Mesothelial cell of epicardium (in vitro differentiated cells): Measurements from ENCODE around the gene SIX5. TPM values are rescaled to one million over a fixed set of nuclear protein-coding genes. Genes with fewer than 3 reads are reported as not detected.
A peak's percentile ranks its signal among the peaks of the same experiment; 100 is the strongest.

Source experiments
- DNase-seq, 2 experiments: peaks; one replicate each; pipeline ENCODE4 v3.0.0; 2021; ENCODE audit warnings: low spot score in 2 of 2; ENCODE audit not compliant: unreplicated experiment in 2 of 2
- H3K27ac Mint-ChIP-seq: 2 replicates; pipeline ENCODE4 v1.8.0; 2021; ENCODE audit warnings: mixed read lengths
- H3K27me3 Mint-ChIP-seq: 2 replicates; pipeline ENCODE4 v1.8.0; 2021; ENCODE audit warnings: low read depth, mixed read lengths
- H3K36me3 Mint-ChIP-seq: 2 replicates; pipeline ENCODE4 v1.8.0; 2021; ENCODE audit warnings: mixed read lengths
- H3K4me1 Mint-ChIP-seq: 2 replicates; pipeline ENCODE4 v1.8.0; 2021; ENCODE audit warnings: mixed read lengths
- H3K4me3 Mint-ChIP-seq: 2 replicates; pipeline ENCODE4 v1.8.0; 2021; ENCODE audit warnings: mild to moderate bottlenecking, moderate library complexity, mixed read lengths
- H3K9me3 Mint-ChIP-seq: 2 replicates; pipeline ENCODE4 v1.8.0; 2021; ENCODE audit warnings: mixed read lengths
- total RNA-seq: library from RNA; stranded (reverse); gene quantifications from 3 replicates; pipeline ENCODE4 v1.2.1, GENCODE V29; 2021
- TF ChIP-seq, protein P1 (sequence below): fragments of 200-600 bp; sonication (generic); IDR thresholded peaks from one replicate; pipeline ENCODE4 v1.5.0; 2021; ENCODE audit warnings: antibody characterized with exemption; ENCODE audit not compliant: unreplicated experiment

SIX5 gene
- total RNA-seq, 1 donor from 2014 or later: 50.3 TPM

DNA sequence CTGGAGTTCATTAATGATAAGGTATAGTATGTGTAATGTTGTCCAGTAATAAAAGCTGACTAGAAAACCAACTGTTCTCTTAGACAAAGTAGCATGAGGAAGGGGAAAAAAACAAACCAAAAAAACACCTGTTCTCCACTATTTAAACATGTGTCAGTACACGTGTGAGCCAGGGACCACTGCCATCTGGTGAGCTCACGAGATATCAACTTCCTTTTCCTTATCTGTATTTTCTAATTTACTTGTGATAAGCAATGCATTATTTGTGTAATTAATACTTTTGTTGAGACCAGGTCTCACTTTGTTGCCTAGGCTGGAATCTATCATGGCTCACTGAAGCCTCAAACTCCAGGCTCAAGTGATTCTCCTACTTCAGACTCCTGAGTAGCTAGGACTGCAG, 4.3 kb upstream of the SIX5 start:
- no peak overlapping the region for H3K4me3 Mint-ChIP-seq
- H3K9me3 Mint-ChIP-seq: no peaks in the 10 kb centered on the region
- no peak for DNase-seq
- TF ChIP-seq, protein P1, sequence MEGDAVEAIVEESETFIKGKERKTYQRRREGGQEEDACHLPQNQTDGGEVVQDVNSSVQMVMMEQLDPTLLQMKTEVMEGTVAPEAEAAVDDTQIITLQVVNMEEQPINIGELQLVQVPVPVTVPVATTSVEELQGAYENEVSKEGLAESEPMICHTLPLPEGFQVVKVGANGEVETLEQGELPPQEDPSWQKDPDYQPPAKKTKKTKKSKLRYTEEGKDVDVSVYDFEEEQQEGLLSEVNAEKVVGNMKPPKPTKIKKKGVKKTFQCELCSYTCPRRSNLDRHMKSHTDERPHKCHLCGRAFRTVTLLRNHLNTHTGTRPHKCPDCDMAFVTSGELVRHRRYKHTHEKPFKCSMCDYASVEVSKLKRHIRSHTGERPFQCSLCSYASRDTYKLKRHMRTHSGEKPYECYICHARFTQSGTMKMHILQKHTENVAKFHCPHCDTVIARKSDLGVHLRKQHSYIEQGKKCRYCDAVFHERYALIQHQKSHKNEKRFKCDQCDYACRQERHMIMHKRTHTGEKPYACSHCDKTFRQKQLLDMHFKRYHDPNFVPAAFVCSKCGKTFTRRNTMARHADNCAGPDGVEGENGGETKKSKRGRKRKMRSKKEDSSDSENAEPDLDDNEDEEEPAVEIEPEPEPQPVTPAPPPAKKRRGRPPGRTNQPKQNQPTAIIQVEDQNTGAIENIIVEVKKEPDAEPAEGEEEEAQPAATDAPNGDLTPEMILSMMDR: no peak
- no peaks in the 10 kb centered on the region for H3K27me3 Mint-ChIP-seq
- peaks cover 4% of the 10 kb centered on the region for H3K4me1 Mint-ChIP-seq
- no peak overlapping the region for H3K27ac Mint-ChIP-seq
- peaks cover 13% of the 10 kb centered on the region for H3K36me3 Mint-ChIP-seq

DNA sequence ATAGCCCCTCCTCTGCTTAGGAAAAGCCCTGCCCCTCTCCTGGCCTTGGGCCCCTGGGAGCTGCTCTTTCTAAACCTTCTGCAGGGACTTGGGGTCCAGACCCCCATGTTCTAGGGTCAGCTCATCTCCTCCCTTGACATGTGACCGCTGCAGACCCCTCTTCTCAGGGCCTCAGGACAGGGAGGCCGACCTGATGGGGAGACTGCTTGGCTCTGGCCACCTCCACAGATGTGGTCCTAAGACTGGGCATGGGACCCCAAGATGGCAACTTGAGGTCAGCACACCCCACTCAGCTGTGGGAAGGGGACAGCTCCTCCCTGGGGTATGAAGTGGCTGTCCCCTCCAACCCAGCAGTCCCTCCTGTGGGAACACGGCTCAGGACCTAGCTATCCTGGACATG, 3.9 kb upstream of the SIX5 start:
- H3K27me3 Mint-ChIP-seq: no peaks in the 10 kb centered on the region
- TF ChIP-seq, protein P1: no peak
- peaks cover 12% of the 10 kb centered on the region for H3K36me3 Mint-ChIP-seq
- DNase-seq: no peak
- H3K9me3 Mint-ChIP-seq: no peaks in the 10 kb centered on the region
- no peak overlapping the region for H3K27ac Mint-ChIP-seq
- peaks cover 4% of the 10 kb centered on the region for H3K4me1 Mint-ChIP-seq
- no peak overlapping the region for H3K4me3 Mint-ChIP-seq

DNA sequence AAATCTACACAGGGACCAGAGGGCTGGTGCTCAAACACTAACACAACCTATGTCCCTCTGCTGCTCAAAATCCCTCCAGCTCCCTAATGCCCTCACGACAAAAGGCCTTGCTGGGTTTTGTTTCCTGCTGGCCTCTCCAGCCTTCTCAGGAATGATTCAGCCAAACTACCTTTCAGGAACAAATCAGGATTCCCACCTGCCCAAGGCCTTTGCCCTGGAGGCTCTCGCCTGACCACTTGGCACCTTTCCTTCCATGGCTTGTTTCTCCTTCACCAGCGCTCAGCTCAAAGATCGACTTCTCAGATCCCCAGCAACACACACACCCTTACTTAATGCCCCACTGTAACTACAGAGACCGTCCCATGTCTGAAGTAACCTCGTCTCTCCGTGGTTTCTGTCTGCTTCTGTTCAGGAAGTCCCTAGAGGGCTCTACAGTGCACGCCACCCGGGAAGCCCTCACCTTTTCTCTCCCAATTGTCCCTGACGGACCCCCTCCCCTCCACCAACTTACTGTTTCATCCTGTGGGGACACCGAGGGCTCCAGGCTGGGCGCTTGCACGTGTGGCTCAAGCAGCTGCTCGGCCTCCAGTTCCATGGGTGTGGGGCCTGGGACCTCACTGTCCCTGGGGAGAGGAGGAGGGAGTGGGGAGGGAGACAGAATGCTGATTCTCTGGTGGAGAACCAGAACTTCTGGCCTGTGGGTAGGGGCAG, 3.2 kb upstream of the SIX5 start:
- Mint-ChIP-seq H3K9me3 (no peaks in the 10 kb centered on the region), H3K36me3 (peaks cover 8% of the 10 kb centered on the region), H3K4me3 (no peak overlapping the region), H3K4me1 (peaks cover 6% of the 10 kb centered on the region), H3K27ac (peak overlapping the region; percentile 36), H3K27me3 (no peaks in the 10 kb centered on the region)
- no peak for DNase-seq
- TF ChIP-seq, protein P1: no peak

DNA sequence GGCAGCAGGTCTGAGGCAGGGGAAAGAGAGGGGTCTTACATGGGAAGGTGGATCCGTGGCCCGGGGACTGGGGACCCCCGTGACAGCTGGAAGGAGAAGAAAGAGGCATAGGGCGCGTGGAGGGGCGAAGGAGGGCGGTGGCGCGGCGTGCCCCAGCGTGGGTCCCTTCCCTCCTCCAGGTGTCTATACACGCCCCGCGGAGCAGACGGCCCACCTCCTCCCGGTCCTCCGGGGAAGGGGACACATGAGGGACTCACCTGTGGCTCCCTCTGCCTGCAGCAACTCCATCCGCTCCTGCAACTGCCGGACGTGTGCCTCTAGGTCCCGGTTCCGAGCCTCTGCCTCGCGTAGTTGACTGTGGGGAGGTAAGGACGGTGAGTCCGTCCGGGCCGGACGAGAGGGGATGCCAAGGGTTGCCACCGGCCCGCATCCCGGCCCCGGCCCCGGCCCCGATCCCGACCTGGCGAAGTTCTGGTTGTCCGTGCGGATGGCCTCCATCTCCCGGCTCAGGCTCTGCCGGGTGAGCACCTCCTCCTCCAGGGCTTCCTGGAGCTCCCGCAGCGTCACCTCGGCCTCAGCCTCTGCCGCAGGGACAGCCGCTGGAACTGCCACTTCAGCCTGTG, 2.4 kb upstream of the SIX5 start:
- Mint-ChIP-seq H3K27me3 (no peaks in the 10 kb centered on the region), H3K9me3 (no peaks in the 10 kb centered on the region), H3K36me3 (peaks cover 4% of the 10 kb centered on the region), H3K4me1 (peaks cover 10% of the 10 kb centered on the region), H3K4me3 (peak overlapping the region; percentile 98), H3K27ac (peak overlapping the region; percentile 93)
- DNase-seq: no peak
- TF ChIP-seq, protein P1: no peak

DNA sequence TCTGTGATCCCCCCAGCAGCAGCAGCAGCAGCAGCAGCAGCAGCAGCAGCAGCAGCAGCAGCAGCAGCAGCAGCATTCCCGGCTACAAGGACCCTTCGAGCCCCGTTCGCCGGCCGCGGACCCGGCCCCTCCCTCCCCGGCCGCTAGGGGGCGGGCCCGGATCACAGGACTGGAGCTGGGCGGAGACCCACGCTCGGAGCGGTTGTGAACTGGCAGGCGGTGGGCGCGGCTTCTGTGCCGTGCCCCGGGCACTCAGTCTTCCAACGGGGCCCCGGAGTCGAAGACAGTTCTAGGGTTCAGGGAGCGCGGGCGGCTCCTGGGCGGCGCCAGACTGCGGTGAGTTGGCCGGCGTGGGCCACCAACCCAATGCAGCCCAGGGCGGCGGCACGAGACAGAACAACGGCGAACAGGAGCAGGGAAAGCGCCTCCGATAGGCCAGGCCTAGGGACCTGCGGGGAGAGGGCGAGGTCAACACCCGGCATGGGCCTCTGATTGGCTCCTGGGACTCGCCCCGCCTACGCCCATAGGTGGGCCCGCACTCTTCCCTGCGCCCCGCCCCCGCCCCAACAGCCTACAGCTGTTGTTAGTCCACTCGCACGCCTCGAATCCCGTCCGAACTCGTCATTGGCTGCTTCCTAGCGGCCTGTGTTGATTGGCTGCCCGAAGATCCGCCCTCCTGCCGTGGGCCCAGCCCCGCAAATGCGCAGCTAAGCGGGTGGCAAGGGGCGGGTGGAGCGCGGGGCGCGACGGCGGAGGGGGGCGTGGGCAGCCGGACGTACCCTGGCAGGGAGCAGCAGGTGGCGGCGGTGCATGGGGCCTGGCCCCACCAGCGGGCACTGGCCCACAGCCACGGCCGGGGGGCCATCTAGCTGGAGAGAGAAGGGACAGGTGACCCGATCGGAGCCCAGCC, 1.4 kb upstream of the SIX5 start:
- H3K4me1 Mint-ChIP-seq: peaks cover 17% of the 10 kb centered on the region
- peaks cover 4% of the 10 kb centered on the region for H3K36me3 Mint-ChIP-seq
- TF ChIP-seq, protein P1: peak; percentile 100

More for the DNA sequence above, 1.4 kb upstream of the SIX5 start:
- peak overlapping the region; percentile 98 for H3K27ac Mint-ChIP-seq
- peak overlapping the region; percentile 98 for H3K4me3 Mint-ChIP-seq
- DNase-seq: peak; percentile 90 to 98
- H3K27me3 Mint-ChIP-seq: no peaks in the 10 kb centered on the region
- no peaks in the 10 kb centered on the region for H3K9me3 Mint-ChIP-seq
